HUES48 (cell line): ENCODE data around the gene NPTX2.

ENCODE experiments used
- H3K27ac ChIP-seq: one replicate; pipeline ENCODE4 v1.7.0; 2013; ENCODE audit warnings: low read depth, low read length, inconsistent platforms
- H3K27me3 ChIP-seq: 2 replicates; pipeline ENCODE4 v1.6.1; 2013; ENCODE audit warnings: mild to moderate bottlenecking, low read length; ENCODE audit not compliant: control insufficient read depth, insufficient read depth
- H3K36me3 ChIP-seq: 2 replicates; pipeline ENCODE4 v1.6.1; 2013; ENCODE audit warnings: low read length; ENCODE audit not compliant: control insufficient read depth, insufficient read depth
- H3K4me1 ChIP-seq: 2 replicates; pipeline ENCODE4 v1.6.1; 2013; ENCODE audit warnings: mild to moderate bottlenecking, low read length; ENCODE audit not compliant: control insufficient read depth, insufficient read depth
- H3K4me3 ChIP-seq: 2 replicates; pipeline ENCODE4 v1.5.1; 2013; ENCODE audit warnings: mild to moderate bottlenecking, low read depth, low read length
- H3K9ac ChIP-seq: 2 replicates; pipeline ENCODE4 v1.6.1; 2013; ENCODE audit warnings: mild to moderate bottlenecking, low read depth, low read length, moderate library complexity
- H3K9me3 ChIP-seq: 2 replicates; pipeline ENCODE4 v1.6.1; 2013; ENCODE audit warnings: low read length; ENCODE audit not compliant: control insufficient read depth, insufficient read depth

The NPTX2 gene

DNA sequence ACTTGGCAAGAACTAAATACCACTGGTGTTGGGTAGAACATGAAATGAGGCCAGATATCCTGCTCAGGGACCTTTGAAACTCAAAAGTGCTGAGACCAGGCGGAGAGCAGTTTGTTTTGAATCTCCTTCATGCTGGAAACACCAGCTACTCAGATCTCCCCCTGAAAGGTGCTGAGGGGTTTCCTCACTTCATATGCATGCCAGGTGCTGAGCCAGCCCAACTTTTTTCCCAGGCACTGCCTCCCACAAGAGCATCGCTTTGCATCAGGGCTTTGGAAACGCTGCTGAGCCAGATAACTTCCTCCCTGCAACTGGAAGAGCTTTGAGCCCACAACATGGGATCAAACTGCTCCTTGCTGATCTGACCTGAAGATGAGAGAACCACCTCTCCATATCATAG is 13.7 kb downstream of the NPTX2 start:
- no peak overlapping the region for H3K27ac ChIP-seq
- no peak overlapping the region for H3K9ac ChIP-seq
- no peak overlapping the region for H3K4me3 ChIP-seq
- no peaks in the 10 kb centered on the region for H3K27me3 ChIP-seq
- no peaks in the 10 kb centered on the region for H3K36me3 ChIP-seq
- H3K9me3 ChIP-seq, result no peaks in the 10 kb centered on the region
- H3K4me1 ChIP-seq, result peaks cover 20% of the 10 kb centered on the region

DNA sequence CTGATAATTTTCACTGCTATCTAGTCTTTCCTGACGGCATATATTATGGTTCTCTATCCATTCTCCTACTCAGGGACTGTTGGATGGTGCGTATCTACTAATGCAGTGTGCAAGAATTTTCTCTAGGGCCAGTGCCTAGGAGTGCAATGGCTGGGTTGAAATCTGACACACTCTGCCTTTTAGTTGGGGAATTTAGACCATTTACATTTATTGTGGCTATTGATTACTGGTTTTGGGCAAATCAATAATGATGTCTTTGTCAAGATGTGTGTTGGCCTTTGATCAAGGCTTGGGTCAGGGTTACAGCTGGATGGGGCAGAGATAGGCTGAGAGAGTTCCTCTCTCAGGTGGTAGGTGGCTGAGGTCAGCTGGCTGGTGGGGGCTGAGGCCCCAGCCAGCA is 21.8 kb downstream of the NPTX2 start:
- no peaks in the 10 kb centered on the region for H3K36me3 ChIP-seq
- H3K9ac ChIP-seq, result no peak overlapping the region
- no peaks in the 10 kb centered on the region for H3K27me3 ChIP-seq
- no peaks in the 10 kb centered on the region for H3K4me1 ChIP-seq
- no peak overlapping the region for H3K4me3 ChIP-seq
- H3K9me3 ChIP-seq, result no peaks in the 10 kb centered on the region
- no peak overlapping the region for H3K27ac ChIP-seq

DNA sequence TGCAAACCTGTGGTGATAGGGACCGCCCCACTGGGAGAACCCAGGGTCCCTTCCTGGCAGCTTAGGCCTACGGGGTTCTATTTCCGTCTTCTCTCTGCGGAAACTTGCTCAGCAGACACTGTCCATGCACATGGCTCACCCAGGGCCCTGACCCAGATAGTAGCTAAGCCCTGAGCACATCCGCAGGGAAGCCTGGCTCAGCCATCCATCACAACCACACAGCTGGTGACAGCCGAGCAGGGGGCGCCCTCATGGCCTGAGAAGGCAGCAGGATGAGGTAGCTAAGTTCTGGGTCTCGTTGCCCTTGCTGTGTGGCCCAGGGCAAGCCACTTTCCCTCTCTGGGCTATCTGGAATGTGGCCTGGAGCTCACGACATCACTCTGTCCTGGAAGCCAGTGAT is 23.3 kb downstream of the NPTX2 start:
- Histone ChIP-seq H3K9ac (no peak overlapping the region), H3K27me3 (no peaks in the 10 kb centered on the region), H3K4me1 (no peaks in the 10 kb centered on the region)

DNA sequence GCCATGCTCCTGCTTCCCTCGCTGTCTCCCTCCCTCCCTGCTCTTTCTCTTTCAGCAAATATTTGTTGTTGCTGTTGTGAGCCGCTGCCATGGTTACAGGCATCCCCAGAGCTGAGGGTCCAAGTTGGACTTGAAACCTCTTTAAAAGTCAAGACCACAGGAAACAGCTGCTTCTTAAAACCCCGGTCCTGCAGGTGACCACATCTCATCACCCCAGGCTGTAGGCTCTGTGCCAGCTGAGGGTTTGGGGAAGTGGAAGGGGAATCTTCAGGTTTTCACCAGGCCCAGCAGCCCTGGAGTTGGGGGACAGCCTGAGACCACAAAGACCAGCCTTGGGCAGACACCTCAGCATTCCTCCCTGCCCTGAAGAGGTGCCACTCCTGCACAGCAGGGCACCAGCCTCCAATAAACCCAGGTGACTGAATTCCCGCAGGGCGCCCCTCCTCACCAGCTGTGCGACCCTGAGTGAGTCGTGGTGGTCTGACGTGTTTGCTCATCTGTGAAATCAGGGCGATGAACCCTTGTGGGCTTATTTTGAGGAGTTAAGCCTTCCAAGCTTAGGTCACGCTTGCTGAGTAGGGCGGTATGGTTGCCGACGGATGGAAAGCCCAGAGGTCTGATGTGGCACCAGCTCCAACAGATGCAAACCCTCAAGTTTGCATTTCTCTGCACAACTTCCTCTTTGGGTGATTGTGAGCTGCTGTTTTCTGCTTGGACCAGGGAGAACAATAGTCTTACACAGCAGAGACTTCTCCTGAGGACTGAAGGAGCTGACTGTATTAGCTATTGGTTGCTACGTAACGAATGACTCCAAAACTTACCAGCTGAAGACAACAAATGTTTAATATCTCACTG is 24.8 kb downstream of the NPTX2 start:
- H3K9me3 ChIP-seq, result no peaks in the 10 kb centered on the region
- no peaks in the 10 kb centered on the region for H3K4me1 ChIP-seq
- H3K9ac ChIP-seq, result no peak overlapping the region

More for the DNA sequence above, 23.3 kb downstream of the NPTX2 start:
- Histone ChIP-seq H3K36me3 (no peaks in the 10 kb centered on the region), H3K27ac (no peak overlapping the region), H3K9me3 (no peaks in the 10 kb centered on the region), H3K4me3 (no peak overlapping the region)

DNA sequence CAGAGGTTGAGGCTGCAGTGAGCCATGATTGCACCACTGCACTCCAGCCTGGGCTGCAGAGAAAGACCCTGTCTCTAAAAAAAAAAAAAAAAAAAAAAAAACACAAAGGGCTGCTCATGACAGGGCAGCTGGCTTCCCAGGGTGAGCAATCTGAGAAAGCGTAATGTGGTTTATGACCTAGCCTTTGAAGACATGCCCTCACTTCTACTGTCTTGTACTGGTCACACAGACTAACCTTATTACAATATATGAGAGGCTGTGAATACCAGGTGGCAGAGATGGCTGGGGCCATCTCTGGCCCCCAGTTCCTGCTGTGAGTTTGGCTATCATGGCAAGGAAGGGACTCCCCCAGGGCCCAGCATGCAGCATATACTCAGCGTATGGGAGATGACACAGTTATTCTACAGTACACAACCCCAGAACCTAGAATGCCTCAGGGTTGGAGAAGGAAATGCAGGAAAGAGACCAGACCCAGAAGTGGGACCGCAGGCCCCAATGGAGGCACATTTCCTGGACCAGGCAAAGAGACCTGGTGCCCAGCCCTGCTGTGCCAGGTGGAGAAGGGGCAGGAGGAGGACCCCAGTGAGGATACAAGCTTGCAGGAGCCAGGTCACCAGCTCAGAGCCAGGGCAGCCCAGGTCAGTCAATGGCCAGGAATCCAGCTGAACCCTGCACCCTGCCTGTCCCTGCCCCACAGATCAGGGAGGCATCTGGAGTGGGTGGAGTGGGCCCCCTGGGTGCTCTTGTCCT is 26.3 kb downstream of the NPTX2 start:
- H3K27me3 ChIP-seq, result no peaks in the 10 kb centered on the region
- H3K9me3 ChIP-seq, result no peaks in the 10 kb centered on the region
- no peak overlapping the region for H3K27ac ChIP-seq
- H3K9ac ChIP-seq, result no peak overlapping the region
- H3K4me1 ChIP-seq, result no peaks in the 10 kb centered on the region
- no peaks in the 10 kb centered on the region for H3K36me3 ChIP-seq
- H3K4me3 ChIP-seq, result no peak overlapping the region

More for the DNA sequence above, 24.8 kb downstream of the NPTX2 start:
- H3K27ac ChIP-seq, result no peak overlapping the region
- H3K36me3 ChIP-seq, result no peaks in the 10 kb centered on the region
- no peak overlapping the region for H3K4me3 ChIP-seq
- no peaks in the 10 kb centered on the region for H3K27me3 ChIP-seq

DNA sequence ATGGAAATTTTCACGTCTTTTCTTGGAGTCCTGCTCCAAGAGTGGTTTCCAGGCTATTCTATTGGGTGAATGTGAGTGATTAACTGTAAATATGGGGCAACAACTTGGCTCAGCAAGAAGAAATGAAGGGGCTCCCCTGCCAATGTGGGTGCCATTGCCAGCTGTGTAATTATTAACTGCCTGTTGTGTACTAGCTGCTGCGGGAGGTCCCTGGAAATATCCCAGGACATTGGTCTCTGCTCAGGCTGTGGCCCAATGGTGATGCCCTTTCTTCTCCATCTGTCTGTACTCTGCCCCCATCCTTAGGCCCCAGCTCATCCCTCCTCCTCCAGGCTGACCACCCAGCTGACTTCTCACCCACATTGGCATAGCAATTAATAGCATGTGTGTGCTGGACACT is 29.4 kb downstream of the NPTX2 start:
- no peaks in the 10 kb centered on the region for H3K36me3 ChIP-seq
- H3K4me1 ChIP-seq, result no peaks in the 10 kb centered on the region
- no peak overlapping the region for H3K27ac ChIP-seq
- H3K27me3 ChIP-seq, result no peaks in the 10 kb centered on the region
- no peaks in the 10 kb centered on the region for H3K9me3 ChIP-seq
- H3K9ac ChIP-seq, result no peak overlapping the region
- H3K4me3 ChIP-seq, result no peak overlapping the region

DNA sequence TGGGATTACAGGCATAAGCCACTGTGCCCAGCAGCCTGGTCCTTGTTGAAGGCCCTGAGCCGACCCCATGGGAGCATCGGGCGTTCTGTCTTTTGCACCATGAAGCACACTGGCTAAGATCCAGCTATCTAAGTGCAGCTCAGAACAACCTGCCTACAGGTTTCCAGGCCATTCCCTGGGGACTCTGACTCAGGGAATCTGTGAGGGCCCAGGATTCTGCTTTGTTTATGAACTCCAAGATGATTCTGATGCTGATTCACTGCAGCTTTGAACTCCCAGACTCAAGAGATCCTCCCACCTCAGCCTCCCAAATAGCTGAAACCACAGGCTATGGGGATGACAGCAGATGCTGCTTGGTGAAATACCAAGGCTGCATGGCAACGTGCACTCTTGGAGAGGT is 30.2 kb downstream of the NPTX2 start:
- H3K9ac ChIP-seq, result no peak overlapping the region
- no peaks in the 10 kb centered on the region for H3K27me3 ChIP-seq

DNA sequence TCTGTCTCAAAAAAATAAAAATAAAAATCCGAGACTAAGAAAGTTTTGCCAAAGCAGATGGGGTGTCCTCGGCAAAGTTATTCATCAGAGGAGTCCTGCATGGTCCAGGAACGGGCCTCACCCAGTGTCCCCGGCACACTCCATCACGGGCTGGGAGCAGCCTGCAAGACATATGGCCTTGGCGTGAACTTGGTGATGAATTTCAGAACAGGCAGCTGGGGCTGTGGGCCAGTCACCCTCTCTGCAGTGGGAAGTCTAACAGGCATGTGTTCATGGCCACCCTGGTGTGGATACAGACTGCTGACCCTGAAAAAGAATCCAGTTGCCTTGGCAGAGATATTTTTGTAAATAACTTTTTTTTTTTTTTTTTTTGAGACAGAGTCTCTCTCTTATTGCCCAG is 34.7 kb downstream of the NPTX2 start:
- no peak overlapping the region for H3K9ac ChIP-seq
- H3K36me3 ChIP-seq, result no peaks in the 10 kb centered on the region
- H3K4me1 ChIP-seq, result no peaks in the 10 kb centered on the region
- no peak overlapping the region for H3K27ac ChIP-seq
- no peaks in the 10 kb centered on the region for H3K27me3 ChIP-seq
- H3K9me3 ChIP-seq, result no peaks in the 10 kb centered on the region
- H3K4me3 ChIP-seq, result no peak overlapping the region

More for the DNA sequence above, 30.2 kb downstream of the NPTX2 start:
- no peak overlapping the region for H3K27ac ChIP-seq
- H3K4me3 ChIP-seq, result no peak overlapping the region
- no peaks in the 10 kb centered on the region for H3K9me3 ChIP-seq
- H3K4me1 ChIP-seq, result no peaks in the 10 kb centered on the region
- no peaks in the 10 kb centered on the region for H3K36me3 ChIP-seq

DNA sequence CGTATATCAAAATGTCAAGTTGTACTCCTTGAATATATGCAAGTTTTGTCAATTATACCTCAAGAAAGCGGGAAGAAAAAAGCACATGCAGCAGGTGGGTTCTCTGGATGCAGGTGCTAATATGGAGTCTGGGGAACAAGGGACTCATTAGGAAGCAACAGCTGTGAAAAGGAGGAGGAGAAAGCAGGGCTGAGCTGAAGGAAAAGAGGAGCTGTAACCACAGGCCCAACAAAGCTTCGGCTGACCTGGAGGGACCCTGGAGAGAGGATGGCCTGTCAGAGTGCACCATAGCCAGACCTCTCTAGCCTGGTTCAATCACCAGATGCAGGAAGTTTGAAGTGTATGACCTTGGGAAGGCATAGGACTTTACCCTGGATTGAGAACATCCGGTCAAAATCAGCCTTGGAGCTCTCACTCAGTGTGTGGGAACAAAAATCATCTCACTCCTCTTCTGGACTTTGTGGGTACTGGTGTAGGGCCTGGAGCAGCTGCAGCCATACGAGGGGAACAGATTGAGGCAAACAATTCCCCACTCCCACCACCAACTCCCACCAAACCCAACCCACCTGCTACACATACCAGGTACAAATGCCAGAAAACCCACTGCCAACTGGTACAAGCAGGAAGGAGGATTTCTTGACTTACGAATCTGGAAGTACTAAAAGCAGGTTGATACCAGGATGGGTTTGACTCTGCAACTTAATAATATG is 36.7 kb downstream of the NPTX2 start:
- no peak overlapping the region for H3K9ac ChIP-seq
- H3K4me1 ChIP-seq, result no peaks in the 10 kb centered on the region
- H3K27ac ChIP-seq, result no peak overlapping the region
- H3K9me3 ChIP-seq, result no peaks in the 10 kb centered on the region
- no peaks in the 10 kb centered on the region for H3K27me3 ChIP-seq
- H3K36me3 ChIP-seq, result no peaks in the 10 kb centered on the region
- H3K4me3 ChIP-seq, result no peak overlapping the region

DNA sequence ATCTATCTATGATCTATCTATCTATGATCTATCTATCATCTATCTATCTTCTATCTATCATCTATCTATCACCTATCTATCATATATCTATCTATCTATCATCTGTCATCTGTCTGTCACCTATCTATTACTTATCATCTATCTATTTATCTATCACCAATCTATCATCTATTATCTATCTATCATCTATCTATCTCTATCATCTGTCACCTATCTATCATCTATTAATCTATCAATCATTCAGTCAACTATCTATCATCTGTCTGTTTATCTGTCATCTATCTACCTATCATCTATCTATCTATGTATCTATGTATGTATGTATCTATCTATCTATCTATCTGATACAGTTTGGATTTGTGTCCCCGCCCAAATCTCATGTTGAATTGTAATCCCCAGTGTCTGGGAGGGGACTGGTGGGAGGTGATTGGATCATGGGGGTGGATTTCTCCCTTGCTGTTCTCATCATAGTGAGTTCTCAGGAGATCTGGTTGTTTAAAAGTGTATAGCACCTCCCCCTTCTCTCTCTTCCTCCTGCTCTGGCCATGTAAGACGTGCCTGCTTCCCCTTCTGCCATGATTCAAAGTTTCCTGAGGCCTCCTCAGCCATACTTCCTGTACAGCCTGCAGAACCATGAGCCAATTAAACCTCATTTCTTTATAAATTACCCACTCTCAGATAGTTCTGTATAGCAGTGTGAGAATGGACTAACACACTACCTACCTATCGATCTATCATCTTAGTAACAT is 37.6 kb downstream of the NPTX2 start:
- Histone ChIP-seq H3K4me3 (no peak overlapping the region), H3K9me3 (no peaks in the 10 kb centered on the region), H3K27me3 (no peaks in the 10 kb centered on the region), H3K4me1 (no peaks in the 10 kb centered on the region), H3K36me3 (no peaks in the 10 kb centered on the region), H3K9ac (no peak overlapping the region), H3K27ac (no peak overlapping the region)
